Fibroblast of lung (primary cell): Measurements from ENCODE around the gene C6orf15. TPM values are rescaled to one million over a fixed set of nuclear protein-coding genes. Genes with fewer than 3 reads are reported as not detected.
"Not testable (repeated sequence)": the region's sequence is repeated elsewhere in the genome, so short reads cannot be mapped to it uniquely, and the experiment has no call there.

Experiments
- DNase-seq, 2 donors: peaks; one replicate each; pipeline versions ENCODE4 v3.0.0 to v3.0.0-alpha.2; 2010; ENCODE audit warnings: low read depth in 2 of 2
- H2AFZ ChIP-seq: 2 replicates; pipeline ENCODE4 v1.5.1; 2012; ENCODE audit warnings: low read length, control low read depth, inconsistent platforms
- H3K27ac ChIP-seq: 2 replicates; pipeline ENCODE4 v1.5.1; 2011; ENCODE audit warnings: low read length, control low read depth; ENCODE audit not compliant: insufficient read depth
- H3K27me3 ChIP-seq: 2 replicates; pipeline ENCODE4 v1.5.1; 2011; ENCODE audit warnings: mild to moderate bottlenecking, low read length; ENCODE audit not compliant: control insufficient read depth, insufficient read depth
- H3K36me3 ChIP-seq: 2 replicates; pipeline ENCODE4 v1.5.1; 2011; ENCODE audit warnings: low read length; ENCODE audit not compliant: control insufficient read depth, insufficient read depth
- H3K4me1 ChIP-seq: 2 replicates; pipeline ENCODE4 v1.5.1; 2011; ENCODE audit warnings: low read length; ENCODE audit not compliant: control insufficient read depth, insufficient read depth; ENCODE audit errors: extremely low read depth
- H3K4me2 ChIP-seq: 2 replicates; pipeline ENCODE4 v1.5.1; 2011; ENCODE audit warnings: low read length, control low read depth; ENCODE audit not compliant: insufficient read depth; ENCODE audit errors: extremely low read depth
- H3K4me3 ChIP-seq, 4 experiments: fragments of 200-600 bp in 1 of 4; sonication (generic) in 1 of 4; replicated peaks in 1 of 4; 2 replicates each; pipeline ENCODE4 v1.5.1; 2011 to 2016; ENCODE audit warnings: low read length in 4 of 4, low read depth in 3 of 4, mild to moderate bottlenecking in 3 of 4, control low read depth in 2 of 4, inconsistent platforms in 1 of 4, mixed read lengths in 1 of 4; ENCODE audit not compliant: insufficient read depth in 1 of 4; ENCODE audit errors: control extremely low read depth in 1 of 4
- H3K79me2 ChIP-seq: 2 replicates; pipeline ENCODE4 v1.5.1; 2012; ENCODE audit warnings: mild to moderate bottlenecking, low read length, inconsistent platforms; ENCODE audit not compliant: control insufficient read depth, insufficient read depth
- H3K9ac ChIP-seq: 2 replicates; pipeline ENCODE4 v1.5.1; 2011; ENCODE audit warnings: mild to moderate bottlenecking, low read length, control low read depth; ENCODE audit not compliant: insufficient read depth
- H3K9me3 ChIP-seq: 2 replicates; pipeline ENCODE4 v1.5.1; 2012; ENCODE audit warnings: low read depth, low read length; ENCODE audit not compliant: control insufficient read depth, insufficient read depth
- H4K20me1 ChIP-seq: 2 replicates; pipeline ENCODE4 v1.5.1; 2011; ENCODE audit warnings: low read length; ENCODE audit not compliant: control insufficient read depth, insufficient read depth; ENCODE audit errors: extremely low read depth
- EZH2 ChIP-seq: IDR thresholded peaks from 2 replicates; pipeline ENCODE4 v1.5.1; 2012; ENCODE audit warnings: low read length, control low read depth, mild to moderate bottlenecking; ENCODE audit errors: missing control alignments
- polyA plus RNA-seq, 2 donors: library from polyadenylated mRNA; depleted of rRNA in 1 of 2; stranded (reverse) in 1 of 2; unstranded in 1 of 2; fragments of >200 nt; gene quantifications; 2 replicates each; pipeline ENCODE4 v1.2.1, GENCODE V29; 2011 to 2012; ENCODE audit warnings: missing spikeins in 1 of 2
- total RNA-seq: library from RNA; depleted of rRNA; stranded (reverse); fragments of >200 nt; gene quantifications from 2 replicates; pipeline ENCODE4 v1.2.1, GENCODE V29; 2014
- TF ChIP-seq, protein P1 (sequence below), 2 donors: IDR thresholded peaks in 1 of 2; conservative IDR thresholded peaks in 1 of 2; 1 replicate in 1 of 2; 2 replicates in 1 of 2; pipeline ENCODE4 v1.5.1; 2011 to 2012; ENCODE audit warnings: low read length in 2 of 2, control low read depth in 1 of 2, inconsistent platforms in 1 of 2, low read depth in 1 of 2, mild to moderate bottlenecking in 1 of 2

The C6orf15 gene
- total and polyA plus RNA-seq, 2 donors (not counting 1 experiment from before 2014, with no cell fraction given): not detected

- not testable (repeated sequence) for H3K9me3 ChIP-seq, H3K4me2 ChIP-seq, H4K20me1 ChIP-seq, H3K4me3 ChIP-seq, DNase-seq, H3K4me1 ChIP-seq, H3K9ac ChIP-seq, H3K27me3 ChIP-seq, H2AFZ ChIP-seq, H3K27ac ChIP-seq, H3K36me3 ChIP-seq, H3K79me2 ChIP-seq
These were observed 45.3 kb downstream of the C6orf15 start for GRCh38 chr6:31067028-31067427.

DNA sequence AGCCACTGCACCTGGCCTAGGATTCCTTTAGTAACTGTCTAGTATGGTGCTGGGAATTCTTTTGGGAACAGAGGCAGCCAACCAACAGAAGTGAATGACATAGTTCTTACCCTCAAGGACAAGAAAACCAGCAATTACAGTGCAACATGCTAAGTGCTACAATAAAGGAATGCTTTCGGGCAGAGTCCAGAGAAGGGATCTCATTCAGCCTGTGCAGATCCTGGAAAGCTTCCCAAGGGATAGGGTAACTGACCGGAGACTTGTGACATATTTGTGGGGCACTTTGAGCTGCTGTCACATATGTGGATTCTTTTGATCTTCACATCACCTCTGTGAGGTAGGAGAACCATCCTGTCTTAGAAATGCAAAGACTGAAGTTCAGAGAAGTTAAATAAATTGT lies 46.8 kb downstream of the C6orf15 start:
- no peak overlapping the region for H3K4me3 ChIP-seq
- DNase-seq: peak in 1 of 2 donors; percentile 33
- no peak overlapping the region for H3K27ac ChIP-seq
- H3K9ac ChIP-seq: no peak overlapping the region
- H3K4me2 ChIP-seq: no peak overlapping the region
- no peaks in the 10 kb centered on the region for H3K4me1 ChIP-seq
- no peaks in the 10 kb centered on the region for H4K20me1 ChIP-seq
- TF ChIP-seq, protein P1, sequence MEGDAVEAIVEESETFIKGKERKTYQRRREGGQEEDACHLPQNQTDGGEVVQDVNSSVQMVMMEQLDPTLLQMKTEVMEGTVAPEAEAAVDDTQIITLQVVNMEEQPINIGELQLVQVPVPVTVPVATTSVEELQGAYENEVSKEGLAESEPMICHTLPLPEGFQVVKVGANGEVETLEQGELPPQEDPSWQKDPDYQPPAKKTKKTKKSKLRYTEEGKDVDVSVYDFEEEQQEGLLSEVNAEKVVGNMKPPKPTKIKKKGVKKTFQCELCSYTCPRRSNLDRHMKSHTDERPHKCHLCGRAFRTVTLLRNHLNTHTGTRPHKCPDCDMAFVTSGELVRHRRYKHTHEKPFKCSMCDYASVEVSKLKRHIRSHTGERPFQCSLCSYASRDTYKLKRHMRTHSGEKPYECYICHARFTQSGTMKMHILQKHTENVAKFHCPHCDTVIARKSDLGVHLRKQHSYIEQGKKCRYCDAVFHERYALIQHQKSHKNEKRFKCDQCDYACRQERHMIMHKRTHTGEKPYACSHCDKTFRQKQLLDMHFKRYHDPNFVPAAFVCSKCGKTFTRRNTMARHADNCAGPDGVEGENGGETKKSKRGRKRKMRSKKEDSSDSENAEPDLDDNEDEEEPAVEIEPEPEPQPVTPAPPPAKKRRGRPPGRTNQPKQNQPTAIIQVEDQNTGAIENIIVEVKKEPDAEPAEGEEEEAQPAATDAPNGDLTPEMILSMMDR (conservative IDR thresholded peaks at IDR 0.05 in 1 of 2, IDR thresholded peaks at IDR 0.05 in 1 of 2; ENCODE audit: low read depth in 1 of 2, low read length in 2 of 2): no peak
- peaks cover 2% of the 10 kb centered on the region for H3K27me3 ChIP-seq
- H3K79me2 ChIP-seq: no peaks in the 10 kb centered on the region
- no peak overlapping the region for H2AFZ ChIP-seq
- H3K36me3 ChIP-seq: no peaks in the 10 kb centered on the region
- H3K9me3 ChIP-seq: no peaks in the 10 kb centered on the region

DNA sequence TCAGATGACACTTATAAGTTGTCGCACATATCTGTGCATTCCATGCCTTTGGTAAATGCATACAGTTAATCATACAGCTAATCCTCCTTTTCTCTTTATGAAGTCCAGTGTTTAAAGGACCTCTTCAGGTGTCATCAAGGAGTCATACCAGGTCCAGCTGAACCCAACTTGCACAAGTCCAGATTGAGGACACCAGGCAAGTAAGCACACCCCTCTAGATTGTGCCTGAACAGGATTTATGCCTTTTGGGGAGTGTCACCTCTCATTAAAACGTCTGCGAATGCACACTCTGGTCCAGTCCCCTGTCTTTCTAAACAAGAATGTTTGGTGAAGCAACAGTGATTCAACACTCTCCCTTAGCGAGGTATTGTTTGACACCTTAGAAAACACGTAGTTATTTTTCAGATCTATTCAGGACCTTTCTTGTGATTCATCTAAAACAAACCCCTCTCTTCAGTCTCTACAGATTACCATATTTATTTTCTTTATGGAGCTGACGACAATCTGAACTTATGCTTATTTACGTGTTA lies 48.4 kb downstream of the C6orf15 start:
- Histone ChIP-seq H3K4me2 (no peak overlapping the region), H3K27ac (no peak overlapping the region), H3K27me3 (peaks cover 2% of the 10 kb centered on the region), H3K79me2 (no peaks in the 10 kb centered on the region), H4K20me1 (no peaks in the 10 kb centered on the region), H3K4me3 (no peak overlapping the region), H3K4me1 (no peaks in the 10 kb centered on the region), H3K9ac (no peak overlapping the region), H2AFZ (no peak overlapping the region), H3K9me3 (no peaks in the 10 kb centered on the region), H3K36me3 (no peaks in the 10 kb centered on the region)
- DNase-seq: no peak
- TF ChIP-seq EZH2: no peak
- TF ChIP-seq, protein P1 (conservative IDR thresholded peaks at IDR 0.05 in 1 of 2, IDR thresholded peaks at IDR 0.05 in 1 of 2; ENCODE audit: low read depth in 1 of 2, low read length in 2 of 2): no peak

Other genes starting within 250 kb of the C6orf15 start
- 16.7 and 17.5 TPM in 2 replicates for gene DDR1, start 228.1 kb downstream of the C6orf15 start, total RNA-seq
- gene DDR1, start 228.1 kb downstream of the C6orf15 start, polyA plus RNA-seq: 6.2 and 10.9 TPM in 2 replicates
- 8.7 and 12.2 TPM in 2 replicates for gene GTF2H4, start 204.4 kb downstream of the C6orf15 start, total RNA-seq
- 15.3 and 25.3 TPM in 2 replicates for gene GTF2H4, start 204.4 kb downstream of the C6orf15 start, polyA plus RNA-seq
- gene VARS2, start 198.3 kb downstream of the C6orf15 start, total RNA-seq: 13.1 and 20.5 TPM in 2 replicates
- gene VARS2, start 198.3 kb downstream of the C6orf15 start, polyA plus RNA-seq: 6.8 and 11.4 TPM in 2 replicates
- not detected in 2 replicates for gene SFTA2, start 180.4 kb downstream of the C6orf15 start, total RNA-seq
- gene SFTA2, start 180.4 kb downstream of the C6orf15 start, polyA plus RNA-seq: not detected in 2 replicates
- gene MUCL3, start 171.6 kb downstream of the C6orf15 start, total RNA-seq: not detected in 2 replicates
- 0.01 TPM in 1 of 2 replicates, not detected in the other for gene MUCL3, start 171.6 kb downstream of the C6orf15 start, polyA plus RNA-seq
- not detected in 2 replicates for gene MUC21, start 128.9 kb downstream of the C6orf15 start, total RNA-seq
- gene MUC21, start 128.9 kb downstream of the C6orf15 start, polyA plus RNA-seq: not detected in 2 replicates
- not detected in 2 replicates for gene MUC22, start 102.1 kb downstream of the C6orf15 start, total RNA-seq
- gene MUC22, start 102.1 kb downstream of the C6orf15 start, polyA plus RNA-seq: not detected in 2 replicates
- gene PSORS1C1, start 2.2 kb upstream of the C6orf15 start, total RNA-seq: 0.66 and 1.8 TPM in 2 replicates
- gene PSORS1C1, start 2.2 kb upstream of the C6orf15 start, polyA plus RNA-seq: 0.40 and 0.41 TPM in 2 replicates
- gene CDSN, start 7.9 kb upstream of the C6orf15 start, total RNA-seq: not detected in 2 replicates
- gene CDSN, start 7.9 kb upstream of the C6orf15 start, polyA plus RNA-seq: not detected in 2 replicates
- not detected in 2 replicates for gene PSORS1C2, start 26.5 kb upstream of the C6orf15 start, total RNA-seq
- gene PSORS1C2, start 26.5 kb upstream of the C6orf15 start, polyA plus RNA-seq: not detected in 2 replicates
- gene CCHCR1, start 45.2 kb upstream of the C6orf15 start, total RNA-seq: 19.0 and 19.3 TPM in 2 replicates
- gene CCHCR1, start 45.2 kb upstream of the C6orf15 start, polyA plus RNA-seq: 7.4 and 8.9 TPM in 2 replicates
- 2.3 and 8.4 TPM in 2 replicates for gene TCF19, start 46.0 kb upstream of the C6orf15 start, total RNA-seq
- gene TCF19, start 46.0 kb upstream of the C6orf15 start, polyA plus RNA-seq: 7.2 and 20.7 TPM in 2 replicates
- under 0.01 TPM in 2 replicates for gene POU5F1, start 58.1 kb upstream of the C6orf15 start, total RNA-seq
- 0.23 TPM in 1 of 2 replicates, not detected in the other for gene POU5F1, start 58.1 kb upstream of the C6orf15 start, polyA plus RNA-seq
- 122 and 193 TPM in 2 replicates for gene HLA-C, start 159.5 kb upstream of the C6orf15 start, total RNA-seq
- gene HLA-C, start 159.5 kb upstream of the C6orf15 start, polyA plus RNA-seq: 274 and 408 TPM in 2 replicates
- gene HLA-B, start 244.6 kb upstream of the C6orf15 start, total RNA-seq: 190 and 244 TPM in 2 replicates
- gene HLA-B, start 244.6 kb upstream of the C6orf15 start, polyA plus RNA-seq: 441 and 1,124 TPM in 2 replicates